Gastrocnemius medialis (tissue), 4 donors: Measurements from ENCODE around the gene ZNF804A.

Experiments
- POLR2A ChIP-seq, 2 donors: fragments of 450-650 bp; IDR thresholded peaks; one replicate each; pipeline ENCODE4 v1.6.1; 2017; ENCODE audit warnings: antibody characterized with exemption in 2 of 2, mild to moderate bottlenecking in 2 of 2, moderate library complexity in 2 of 2
- TF ChIP-seq, protein P1 (sequence below), 5 experiments: fragments of 450-650 bp in 3 of 5; fragments of 200-600 bp in 2 of 5; sonication (generic) in 2 of 5; IDR thresholded peaks in 4 of 5; conservative IDR thresholded peaks in 1 of 5; 1 replicate in 4 of 5; 2 replicates in 1 of 5; pipeline ENCODE4 v1.5.1; 2016 to 2019; ENCODE audit warnings: antibody characterized with exemption in 5 of 5, mild to moderate bottlenecking in 3 of 5, moderate library complexity in 3 of 5

- TF ChIP-seq, protein P1, sequence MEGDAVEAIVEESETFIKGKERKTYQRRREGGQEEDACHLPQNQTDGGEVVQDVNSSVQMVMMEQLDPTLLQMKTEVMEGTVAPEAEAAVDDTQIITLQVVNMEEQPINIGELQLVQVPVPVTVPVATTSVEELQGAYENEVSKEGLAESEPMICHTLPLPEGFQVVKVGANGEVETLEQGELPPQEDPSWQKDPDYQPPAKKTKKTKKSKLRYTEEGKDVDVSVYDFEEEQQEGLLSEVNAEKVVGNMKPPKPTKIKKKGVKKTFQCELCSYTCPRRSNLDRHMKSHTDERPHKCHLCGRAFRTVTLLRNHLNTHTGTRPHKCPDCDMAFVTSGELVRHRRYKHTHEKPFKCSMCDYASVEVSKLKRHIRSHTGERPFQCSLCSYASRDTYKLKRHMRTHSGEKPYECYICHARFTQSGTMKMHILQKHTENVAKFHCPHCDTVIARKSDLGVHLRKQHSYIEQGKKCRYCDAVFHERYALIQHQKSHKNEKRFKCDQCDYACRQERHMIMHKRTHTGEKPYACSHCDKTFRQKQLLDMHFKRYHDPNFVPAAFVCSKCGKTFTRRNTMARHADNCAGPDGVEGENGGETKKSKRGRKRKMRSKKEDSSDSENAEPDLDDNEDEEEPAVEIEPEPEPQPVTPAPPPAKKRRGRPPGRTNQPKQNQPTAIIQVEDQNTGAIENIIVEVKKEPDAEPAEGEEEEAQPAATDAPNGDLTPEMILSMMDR (IDR thresholded peaks at IDR 0.05 in 4 of 5, conservative IDR thresholded peaks at IDR 0.05 in 1 of 5): no peak
- no peak for TF ChIP-seq POLR2A (IDR thresholded peaks at IDR 0.05)
These were observed 182.6 kb downstream of the ZNF804A start for GRCh38 chr2:184780944-184781343.
